ENCODE data around the gene LRP1B.

DNA sequence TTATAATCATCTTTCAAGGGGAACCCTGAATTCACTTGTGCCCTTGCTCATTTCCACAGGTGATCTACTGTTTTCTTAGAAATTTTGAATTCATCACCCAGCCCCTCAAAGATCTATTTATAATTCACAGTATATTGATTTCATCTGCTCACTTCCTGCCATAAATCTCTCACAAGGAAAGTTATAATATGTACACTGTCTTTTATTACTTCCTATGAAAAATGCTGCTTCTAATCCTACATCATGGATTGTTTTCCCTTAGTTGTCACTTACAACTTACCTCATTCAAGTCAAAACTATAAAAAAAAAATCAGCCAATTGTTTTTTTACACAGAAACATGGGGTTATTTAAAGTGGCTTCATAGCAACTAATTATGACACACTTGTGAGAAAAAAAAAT lies 1443.0 kb downstream of the LRP1B start:
- TF ChIP-seq, protein P1, sequence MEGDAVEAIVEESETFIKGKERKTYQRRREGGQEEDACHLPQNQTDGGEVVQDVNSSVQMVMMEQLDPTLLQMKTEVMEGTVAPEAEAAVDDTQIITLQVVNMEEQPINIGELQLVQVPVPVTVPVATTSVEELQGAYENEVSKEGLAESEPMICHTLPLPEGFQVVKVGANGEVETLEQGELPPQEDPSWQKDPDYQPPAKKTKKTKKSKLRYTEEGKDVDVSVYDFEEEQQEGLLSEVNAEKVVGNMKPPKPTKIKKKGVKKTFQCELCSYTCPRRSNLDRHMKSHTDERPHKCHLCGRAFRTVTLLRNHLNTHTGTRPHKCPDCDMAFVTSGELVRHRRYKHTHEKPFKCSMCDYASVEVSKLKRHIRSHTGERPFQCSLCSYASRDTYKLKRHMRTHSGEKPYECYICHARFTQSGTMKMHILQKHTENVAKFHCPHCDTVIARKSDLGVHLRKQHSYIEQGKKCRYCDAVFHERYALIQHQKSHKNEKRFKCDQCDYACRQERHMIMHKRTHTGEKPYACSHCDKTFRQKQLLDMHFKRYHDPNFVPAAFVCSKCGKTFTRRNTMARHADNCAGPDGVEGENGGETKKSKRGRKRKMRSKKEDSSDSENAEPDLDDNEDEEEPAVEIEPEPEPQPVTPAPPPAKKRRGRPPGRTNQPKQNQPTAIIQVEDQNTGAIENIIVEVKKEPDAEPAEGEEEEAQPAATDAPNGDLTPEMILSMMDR (IDR thresholded peaks at IDR 0.05; ENCODE audit: low read depth, low read length, missing input control), result no peak
- TF ChIP-seq JUND (IDR thresholded peaks at IDR 0.05), result no peak
- TF ChIP-seq YY1 (IDR thresholded peaks at IDR 0.05), result no peak
- TF ChIP-seq, protein P2, sequence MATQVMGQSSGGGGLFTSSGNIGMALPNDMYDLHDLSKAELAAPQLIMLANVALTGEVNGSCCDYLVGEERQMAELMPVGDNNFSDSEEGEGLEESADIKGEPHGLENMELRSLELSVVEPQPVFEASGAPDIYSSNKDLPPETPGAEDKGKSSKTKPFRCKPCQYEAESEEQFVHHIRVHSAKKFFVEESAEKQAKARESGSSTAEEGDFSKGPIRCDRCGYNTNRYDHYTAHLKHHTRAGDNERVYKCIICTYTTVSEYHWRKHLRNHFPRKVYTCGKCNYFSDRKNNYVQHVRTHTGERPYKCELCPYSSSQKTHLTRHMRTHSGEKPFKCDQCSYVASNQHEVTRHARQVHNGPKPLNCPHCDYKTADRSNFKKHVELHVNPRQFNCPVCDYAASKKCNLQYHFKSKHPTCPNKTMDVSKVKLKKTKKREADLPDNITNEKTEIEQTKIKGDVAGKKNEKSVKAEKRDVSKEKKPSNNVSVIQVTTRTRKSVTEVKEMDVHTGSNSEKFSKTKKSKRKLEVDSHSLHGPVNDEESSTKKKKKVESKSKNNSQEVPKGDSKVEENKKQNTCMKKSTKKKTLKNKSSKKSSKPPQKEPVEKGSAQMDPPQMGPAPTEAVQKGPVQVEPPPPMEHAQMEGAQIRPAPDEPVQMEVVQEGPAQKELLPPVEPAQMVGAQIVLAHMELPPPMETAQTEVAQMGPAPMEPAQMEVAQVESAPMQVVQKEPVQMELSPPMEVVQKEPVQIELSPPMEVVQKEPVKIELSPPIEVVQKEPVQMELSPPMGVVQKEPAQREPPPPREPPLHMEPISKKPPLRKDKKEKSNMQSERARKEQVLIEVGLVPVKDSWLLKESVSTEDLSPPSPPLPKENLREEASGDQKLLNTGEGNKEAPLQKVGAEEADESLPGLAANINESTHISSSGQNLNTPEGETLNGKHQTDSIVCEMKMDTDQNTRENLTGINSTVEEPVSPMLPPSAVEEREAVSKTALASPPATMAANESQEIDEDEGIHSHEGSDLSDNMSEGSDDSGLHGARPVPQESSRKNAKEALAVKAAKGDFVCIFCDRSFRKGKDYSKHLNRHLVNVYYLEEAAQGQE (IDR thresholded peaks at IDR 0.05), result no peak
- TF ChIP-seq, protein P3, sequence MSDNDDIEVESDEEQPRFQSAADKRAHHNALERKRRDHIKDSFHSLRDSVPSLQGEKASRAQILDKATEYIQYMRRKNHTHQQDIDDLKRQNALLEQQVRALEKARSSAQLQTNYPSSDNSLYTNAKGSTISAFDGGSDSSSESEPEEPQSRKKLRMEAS (IDR thresholded peaks at IDR 0.05), result no peak
- no peak for TF ChIP-seq RAD21 (IDR thresholded peaks at IDR 0.05)
- TF ChIP-seq RXRA (IDR thresholded peaks at IDR 0.05), result no peak
- no peak for TF ChIP-seq TAF1 (conservative IDR thresholded peaks at IDR 0.05)
- TF ChIP-seq, protein P4, sequence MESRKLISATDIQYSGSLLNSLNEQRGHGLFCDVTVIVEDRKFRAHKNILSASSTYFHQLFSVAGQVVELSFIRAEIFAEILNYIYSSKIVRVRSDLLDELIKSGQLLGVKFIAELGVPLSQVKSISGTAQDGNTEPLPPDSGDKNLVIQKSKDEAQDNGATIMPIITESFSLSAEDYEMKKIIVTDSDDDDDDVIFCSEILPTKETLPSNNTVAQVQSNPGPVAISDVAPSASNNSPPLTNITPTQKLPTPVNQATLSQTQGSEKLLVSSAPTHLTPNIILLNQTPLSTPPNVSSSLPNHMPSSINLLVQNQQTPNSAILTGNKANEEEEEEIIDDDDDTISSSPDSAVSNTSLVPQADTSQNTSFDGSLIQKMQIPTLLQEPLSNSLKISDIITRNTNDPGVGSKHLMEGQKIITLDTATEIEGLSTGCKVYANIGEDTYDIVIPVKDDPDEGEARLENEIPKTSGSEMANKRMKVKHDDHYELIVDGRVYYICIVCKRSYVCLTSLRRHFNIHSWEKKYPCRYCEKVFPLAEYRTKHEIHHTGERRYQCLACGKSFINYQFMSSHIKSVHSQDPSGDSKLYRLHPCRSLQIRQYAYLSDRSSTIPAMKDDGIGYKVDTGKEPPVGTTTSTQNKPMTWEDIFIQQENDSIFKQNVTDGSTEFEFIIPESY (IDR thresholded peaks at IDR 0.05), result no peak
- TF ChIP-seq, protein P5, sequence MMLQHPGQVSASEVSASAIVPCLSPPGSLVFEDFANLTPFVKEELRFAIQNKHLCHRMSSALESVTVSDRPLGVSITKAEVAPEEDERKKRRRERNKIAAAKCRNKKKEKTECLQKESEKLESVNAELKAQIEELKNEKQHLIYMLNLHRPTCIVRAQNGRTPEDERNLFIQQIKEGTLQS (IDR thresholded peaks at IDR 0.05), result no peak
- TF ChIP-seq FOXA2 (IDR thresholded peaks at IDR 0.05), result no peak
- TF ChIP-seq FOXA1 (IDR thresholded peaks at IDR 0.05), result no peak
